Measurements from ENCODE around the gene SPTBN5. TPM values are rescaled to one million over a fixed set of nuclear protein-coding genes. Genes with fewer than 3 reads are reported as not detected.
A peak's percentile ranks its signal among the peaks of the same experiment; 100 is the strongest.

SPTBN5 gene
- total and polyA plus RNA-seq, 2 experiments from 2014 or later, result 0.57 to 1.1 TPM

GRCh38 chr15:41869770-41870688, 23.8 kb downstream of the SPTBN5 start:
- Histone ChIP-seq H3K27me3 (ENCODE audit: insufficient read depth) (no peaks in the 10 kb centered on the region), H3K4me3 (no peak overlapping the region), H3K79me2 (replicated peaks; ENCODE audit: insufficient read depth) (no peaks in the 10 kb centered on the region), H3K27ac (ENCODE audit: low read depth) (no peak overlapping the region), H3K9me2 (ENCODE audit: insufficient read depth) (no peaks in the 10 kb centered on the region), H3F3A (replicated peaks; ENCODE audit: low read depth) (no peaks in the 10 kb centered on the region), H3K36me3 (ENCODE audit: insufficient read depth) (no peaks in the 10 kb centered on the region), H3K4me2 (no peak overlapping the region), H2AFZ (no peak overlapping the region), H3K4me1 (ENCODE audit: insufficient read depth) (no peaks in the 10 kb centered on the region), H4K20me1 (replicated peaks; ENCODE audit: insufficient read depth) (no peaks in the 10 kb centered on the region)
- no peak for TF ChIP-seq EZH2 (IDR thresholded peaks at IDR 0.05; ENCODE audit: low read depth, unreplicated experiment)
- Mint-ChIP-seq H3K4me1 (peaks cover under 1% of the 10 kb centered on the region; the same call in 2 of the 3 replicates), H3K27me3 (ENCODE audit: insufficient read depth, low read depth, poor library complexity) (peaks cover 15% of the 10 kb centered on the region), H3K9me3 (no peaks in the 10 kb centered on the region), H3K27ac (no peak overlapping the region), H3K4me3 (no peak overlapping the region), H3K36me3 (ENCODE audit: low read depth) (no peaks in the 10 kb centered on the region; the same call in 2 of the 3 replicates)
- ATAC-seq (peak; percentile 15; the same call in 2 of the 3 replicates), DNase-seq (ENCODE audit: low spot score) (no peak)

GRCh38 chr15:41868321-41868720, 25.5 kb downstream of the SPTBN5 start:
- TF ChIP-seq POLR2AphosphoS5 (IDR thresholded peaks at IDR 0.05; ENCODE audit: low read depth), result no peak
- no peak for TF ChIP-seq CREB1 (CRISPR knock-in tag; IDR thresholded peaks at IDR 0.05; ENCODE audit: low read depth)
- TF ChIP-seq EZH2phosphoT487 (IDR thresholded peaks at IDR 0.05; ENCODE audit: unreplicated experiment), result no peak
- no peak for TF ChIP-seq JUNB (IDR thresholded peaks at IDR 0.05; ENCODE audit: unreplicated experiment)
- no peak for TF ChIP-seq CTCF (conservative IDR thresholded peaks at IDR 0.05; ENCODE audit: low read depth in 2 of 2)
- TF ChIP-seq ZNF114 (CRISPR knock-in tag; IDR thresholded peaks at IDR 0.05), result no peak
- no peak for TF ChIP-seq ZNF462 (CRISPR knock-in tag; IDR thresholded peaks at IDR 0.05)
- TF ChIP-seq EZH2 (IDR thresholded peaks at IDR 0.05; ENCODE audit: low read depth, unreplicated experiment), result no peak
- TF ChIP-seq ETS1 (IDR thresholded peaks at IDR 0.05), result no peak
- TF ChIP-seq NANOG (IDR thresholded peaks at IDR 0.05; ENCODE audit: borderline replicate concordance), result no peak
- TF ChIP-seq ZNF331 (CRISPR knock-in tag; IDR thresholded peaks at IDR 0.05; ENCODE audit: low read depth), result no peak
- no peak for TF ChIP-seq STAT1 (IDR thresholded peaks at IDR 0.05; ENCODE audit: unreplicated experiment)
- Mint-ChIP-seq H3K27ac (no peak overlapping the region), H3K27me3 (ENCODE audit: insufficient read depth, low read depth, poor library complexity) (peaks cover 15% of the 10 kb centered on the region), H3K4me3 (no peak overlapping the region), H3K36me3 (ENCODE audit: low read depth) (no peaks in the 10 kb centered on the region; the same call in 2 of the 3 replicates), H3K9me3 (no peaks in the 10 kb centered on the region), H3K4me1 (peaks cover 8% of the 10 kb centered on the region)
- no peak overlapping the region for H2AFZ ChIP-seq
- no peaks in the 10 kb centered on the region for H3K27me3 ChIP-seq (ENCODE audit: insufficient read depth)
- H3K27ac ChIP-seq (ENCODE audit: low read depth), result no peak overlapping the region
- no peaks in the 10 kb centered on the region for H3K36me3 ChIP-seq (ENCODE audit: insufficient read depth)
- no peak for ATAC-seq
- H3K9me2 ChIP-seq (ENCODE audit: insufficient read depth), result no peaks in the 10 kb centered on the region
- H3K4me1 ChIP-seq (ENCODE audit: insufficient read depth), result no peaks in the 10 kb centered on the region
- no peaks in the 10 kb centered on the region for H3K79me2 ChIP-seq (replicated peaks; ENCODE audit: insufficient read depth)
- no peak overlapping the region for H3K4me3 ChIP-seq
- no peaks in the 10 kb centered on the region for H3F3A ChIP-seq (replicated peaks; ENCODE audit: low read depth)
- DNase-seq (ENCODE audit: low spot score), result no peak
- no peaks in the 10 kb centered on the region for H4K20me1 ChIP-seq (replicated peaks; ENCODE audit: insufficient read depth)
- no peak overlapping the region for H3K4me2 ChIP-seq
